ENCODE data around the gene TNIP2. TPM values are rescaled to one million over a fixed set of nuclear protein-coding genes. Genes with fewer than 3 reads are reported as not detected.

TNIP2 gene
- total and polyA plus RNA-seq, 11 donors = 12.6 to 94.5 (median 23.4) TPM

- ATAC-seq (no peak), DNase-seq (no peak)
- TF ChIP-seq CTCF (IDR thresholded peaks at IDR 0.05) = no peak
- no peak for TF ChIP-seq POLR2A (IDR thresholded peaks at IDR 0.05)
- Histone ChIP-seq H3K4me1 (no peaks in the 10 kb centered on the region), H3K9me3 (no peaks in the 10 kb centered on the region), H3K4me3 (no peak overlapping the region), H3K36me3 (peaks cover 2 to 100% (median 98%) of the 10 kb centered on the region in 9 donors), H3K27me3 (no peaks in the 10 kb centered on the region), H3K27ac (no peak overlapping the region)
- WGBS, 4 donors = 93 to 95% (median 95%) methylated on average over 12 of the region's 12 CpGs
- intact Hi-C loops (cut with DNase I) = no loop called here
These were observed 57.1 kb downstream of the TNIP2 start for GRCh38 chr4:2698951-2699505.

GRCh38 chr4:2698504-2698903 lies 57.6 kb downstream of the TNIP2 start:
- Histone ChIP-seq H3K27me3 (no peaks in the 10 kb centered on the region), H3K9me3 (no peaks in the 10 kb centered on the region), H3K4me3 (no peak overlapping the region), H3K27ac (no peak overlapping the region), H3K4me1 (no peaks in the 10 kb centered on the region), H3K36me3 (peaks cover 2 to 100% (median 98%) of the 10 kb centered on the region in 9 donors)
- 81 to 95% (median 90%) methylated on average over 1 of the region's 1 CpG for WGBS, 4 donors
- DNase-seq (no peak), ATAC-seq (no peak)
- TF ChIP-seq CTCF (IDR thresholded peaks at IDR 0.05) (no peak), POLR2A (IDR thresholded peaks at IDR 0.05) (no peak)
- intact Hi-C loops (cut with DNase I) = no loop called here

GRCh38 chr4:2697995-2698414 lies 58.1 kb downstream of the TNIP2 start:
- Histone ChIP-seq H3K4me1 (no peaks in the 10 kb centered on the region), H3K27ac (no peak overlapping the region)
- peak in 2 of 4 donors; percentile 10 to 15 for ATAC-seq

GRCh38 chr4:2696423-2696822 lies 59.7 kb downstream of the TNIP2 start:
- Histone ChIP-seq H3K9me3 (no peaks in the 10 kb centered on the region), H3K36me3 (peaks cover 2 to 100% (median 97%) of the 10 kb centered on the region in 9 donors), H3K4me1 (no peaks in the 10 kb centered on the region), H3K27me3 (no peaks in the 10 kb centered on the region), H3K4me3 (no peak overlapping the region), H3K27ac (no peak overlapping the region)
- no peak for DNase-seq
- intact Hi-C loops (cut with DNase I) = no loop called here
- TF ChIP-seq POLR2A (IDR thresholded peaks at IDR 0.05) (no peak), CTCF (IDR thresholded peaks at IDR 0.05) (no peak)
- no peak for ATAC-seq
- 76 to 86% (median 84%) methylated on average over 14 of the region's 14 CpGs for WGBS, 4 donors

More at GRCh38 chr4:2697995-2698414, 58.1 kb downstream of the TNIP2 start:
- H3K4me3 ChIP-seq = no peak overlapping the region
- 80 to 90% (median 84%) methylated on average over 7 to 8 of the region's 8 CpGs for WGBS, 4 donors
- intact Hi-C loops (cut with DNase I) = no loop called here
- peaks cover 2 to 100% (median 98%) of the 10 kb centered on the region in 9 donors for H3K36me3 ChIP-seq
- no peaks in the 10 kb centered on the region for H3K9me3 ChIP-seq
- no peak for DNase-seq
- H3K27me3 ChIP-seq = no peaks in the 10 kb centered on the region
- TF ChIP-seq CTCF (IDR thresholded peaks at IDR 0.05) = no peak
- TF ChIP-seq POLR2A (IDR thresholded peaks at IDR 0.05) = no peak

Measured in heart left ventricle (tissue), 16 donors.